Measurements from ENCODE around the gene FBXW11. TPM values are rescaled to one million over a fixed set of nuclear protein-coding genes. Genes with fewer than 3 reads are reported as not detected.

Gene FBXW11
- total RNA-seq, 2 donors from 2014 or later = 54.7 to 61.4 TPM

GRCh38 chr5:171963416-171963815 lies 43.0 kb downstream of the FBXW11 start:
- no peaks in the 10 kb centered on the region for H3K9me3 ChIP-seq
- H3K4me3 ChIP-seq = no peak overlapping the region
- no peaks in the 10 kb centered on the region for H3K4me1 ChIP-seq (replicated peaks)
- WGBS = 67% methylated on average over 2 of the region's 2 CpGs
- intact Hi-C loops (cut with DNase I) = no loop called here
- H3K27ac ChIP-seq = no peak overlapping the region
- no peak for DNase-seq (ENCODE audit: low spot score)
- no peaks in the 10 kb centered on the region for H3K36me3 ChIP-seq
- no peaks in the 10 kb centered on the region for H3K27me3 ChIP-seq (replicated peaks; ENCODE audit: insufficient read depth)
- no peak for TF ChIP-seq POLR2A (IDR thresholded peaks at IDR 0.05)
- no peak for TF ChIP-seq CTCF (IDR thresholded peaks at IDR 0.05)
- TF ChIP-seq POLR2AphosphoS5 (IDR thresholded peaks at IDR 0.05) = no peak

- no peak for TF ChIP-seq POLR2AphosphoS5 (IDR thresholded peaks at IDR 0.05)
- no peak for TF ChIP-seq POLR2A (IDR thresholded peaks at IDR 0.05)
- TF ChIP-seq CTCF (IDR thresholded peaks at IDR 0.05) = no peak
- no peak for DNase-seq (ENCODE audit: low spot score)
- intact Hi-C loops (cut with DNase I) = no loop called here
- H3K4me1 ChIP-seq (replicated peaks) = peaks cover 10% of the 10 kb centered on the region
- 78% methylated on average over 3 of the region's 3 CpGs for WGBS
- H3K9me3 ChIP-seq = no peaks in the 10 kb centered on the region
- H3K27ac ChIP-seq = no peak overlapping the region
- H3K27me3 ChIP-seq (replicated peaks; ENCODE audit: insufficient read depth) = no peaks in the 10 kb centered on the region
- no peak overlapping the region for H3K4me3 ChIP-seq
- H3K36me3 ChIP-seq = no peaks in the 10 kb centered on the region
Observed at GRCh38 chr5:171961117-171961516, 45.3 kb downstream of the FBXW11 start.

GRCh38 chr5:171957591-171958251 lies 48.7 kb downstream of the FBXW11 start:
- no peak overlapping the region for H3K4me3 ChIP-seq
- DNase-seq (ENCODE audit: low spot score) = peak; percentile 51
- no peaks in the 10 kb centered on the region for H3K9me3 ChIP-seq
- H3K4me1 ChIP-seq (replicated peaks) = peaks cover 10% of the 10 kb centered on the region
- peak overlapping the region in 1 of 2 donors; percentile 51 for H3K27ac ChIP-seq
- intact Hi-C loops (cut with DNase I) = no loop called here
- no peaks in the 10 kb centered on the region for H3K27me3 ChIP-seq (replicated peaks; ENCODE audit: insufficient read depth)
- 46% methylated on average over 9 of the region's 9 CpGs for WGBS
- TF ChIP-seq POLR2AphosphoS5 (IDR thresholded peaks at IDR 0.05) = no peak
- TF ChIP-seq POLR2A (IDR thresholded peaks at IDR 0.05) = no peak
- no peak for TF ChIP-seq CTCF (IDR thresholded peaks at IDR 0.05)
- H3K36me3 ChIP-seq = no peaks in the 10 kb centered on the region

- Histone ChIP-seq H3K9me3 (no peaks in the 10 kb centered on the region), H3K27me3 (replicated peaks; ENCODE audit: insufficient read depth) (no peaks in the 10 kb centered on the region), H3K4me3 (no peak overlapping the region), H3K27ac (peak overlapping the region in 1 of 2 donors; percentile 51), H3K36me3 (no peaks in the 10 kb centered on the region), H3K4me1 (replicated peaks) (peaks cover 10% of the 10 kb centered on the region)
- WGBS = 11% methylated on average over 5 of the region's 5 CpGs
- DNase-seq (ENCODE audit: low spot score) = no peak
- TF ChIP-seq POLR2A (IDR thresholded peaks at IDR 0.05) (no peak), POLR2AphosphoS5 (IDR thresholded peaks at IDR 0.05) (no peak), CTCF (IDR thresholded peaks at IDR 0.05) (no peak)
- intact Hi-C loops (cut with DNase I) = no loop called here
Observed at GRCh38 chr5:171956887-171957495, 49.4 kb downstream of the FBXW11 start.

- Histone ChIP-seq H3K4me1 (replicated peaks) (peaks cover 10% of the 10 kb centered on the region), H3K27ac (no peak overlapping the region), H3K9me3 (no peaks in the 10 kb centered on the region), H3K27me3 (replicated peaks; ENCODE audit: insufficient read depth) (no peaks in the 10 kb centered on the region), H3K36me3 (no peaks in the 10 kb centered on the region), H3K4me3 (no peak overlapping the region)
- DNase-seq (ENCODE audit: low spot score) = no peak
- WGBS = 69% methylated on average over 1 of the region's 1 CpG
- intact Hi-C loops (cut with DNase I) = no loop called here
- TF ChIP-seq POLR2AphosphoS5 (IDR thresholded peaks at IDR 0.05) = no peak
- TF ChIP-seq POLR2A (IDR thresholded peaks at IDR 0.05) = no peak
- no peak for TF ChIP-seq CTCF (IDR thresholded peaks at IDR 0.05)
Observed at GRCh38 chr5:171956314-171956713, 50.1 kb downstream of the FBXW11 start.
